HG02840 (cell line): ENCODE results near the gene TSEN34.

Experiments used
- ATAC-seq: cut with Tn5 transposase; IDR thresholded peaks from one replicate; pipeline ENCODE4 v1.9.1; 2021; ENCODE audit warnings: mild to moderate bottlenecking, moderate library complexity, moderate number of reproducible peaks; ENCODE audit not compliant: unreplicated experiment, low FRiP score

TSEN34 gene

DNA sequence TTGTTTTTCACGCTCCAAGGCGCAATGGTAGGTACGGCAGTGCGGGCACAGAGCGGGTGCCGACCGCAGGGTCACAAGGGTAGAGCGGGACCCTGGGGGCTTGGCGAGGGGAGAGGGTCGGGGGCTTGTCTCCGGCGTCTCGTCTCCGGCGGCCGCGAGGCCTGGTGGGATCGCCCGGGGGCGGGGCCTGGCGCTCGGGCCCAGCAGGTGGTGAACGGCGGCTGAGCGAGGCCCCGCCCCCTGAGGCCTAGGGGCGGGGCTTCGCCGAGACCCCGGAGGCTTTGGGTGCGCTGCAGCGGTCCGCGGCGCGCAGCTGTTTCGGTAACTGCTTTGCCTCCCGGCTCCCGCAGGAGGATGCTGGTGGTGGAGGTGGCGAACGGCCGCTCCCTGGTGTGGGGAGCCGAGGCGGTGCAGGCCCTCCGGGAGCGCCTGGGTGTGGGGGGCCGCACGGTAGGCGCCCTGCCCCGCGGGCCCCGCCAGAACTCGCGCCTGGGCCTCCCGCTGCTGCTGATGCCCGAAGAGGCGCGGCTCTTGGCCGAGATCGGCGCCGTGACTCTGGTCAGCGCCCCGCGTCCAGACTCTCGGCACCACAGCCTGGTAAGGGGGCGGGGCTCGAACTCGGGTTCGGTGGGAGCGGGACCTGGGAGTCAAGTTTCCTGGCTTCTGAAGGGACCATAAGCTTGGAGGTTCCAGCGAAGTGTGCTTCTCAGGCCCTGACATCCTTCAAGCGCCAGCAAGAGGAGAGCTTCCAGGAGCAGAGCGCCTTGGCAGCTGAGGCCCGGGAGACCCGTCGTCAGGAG lies at the start of gene TSEN34:
TSEN34 (plus strand) TSS at position 298 of the 800 bp plus-strand sequence; CDS start at position 355, 57 bp downstream.
- peak; percentile 16 for ATAC-seq

DNA sequence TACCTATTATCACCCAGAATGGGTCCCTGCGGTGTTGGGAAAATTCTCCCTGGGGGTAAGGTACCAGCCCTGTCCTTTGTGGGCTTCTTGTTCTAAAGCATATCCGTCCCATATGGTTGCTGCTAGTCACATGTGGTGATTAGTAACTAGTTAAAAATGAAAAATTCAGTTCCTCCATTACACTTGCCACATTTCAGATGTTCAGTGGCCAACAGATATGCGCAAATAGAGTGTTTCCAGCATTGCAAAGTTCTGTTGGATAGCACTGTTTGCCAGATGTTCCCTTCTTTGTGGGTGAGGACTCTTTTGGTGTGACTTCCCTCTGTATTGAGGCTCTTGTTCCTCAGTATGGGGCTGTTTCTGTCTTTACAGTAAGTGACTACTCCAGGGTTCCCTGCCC lies 49.8 kb upstream of the TSEN34 start:
- no peak for ATAC-seq

DNA sequence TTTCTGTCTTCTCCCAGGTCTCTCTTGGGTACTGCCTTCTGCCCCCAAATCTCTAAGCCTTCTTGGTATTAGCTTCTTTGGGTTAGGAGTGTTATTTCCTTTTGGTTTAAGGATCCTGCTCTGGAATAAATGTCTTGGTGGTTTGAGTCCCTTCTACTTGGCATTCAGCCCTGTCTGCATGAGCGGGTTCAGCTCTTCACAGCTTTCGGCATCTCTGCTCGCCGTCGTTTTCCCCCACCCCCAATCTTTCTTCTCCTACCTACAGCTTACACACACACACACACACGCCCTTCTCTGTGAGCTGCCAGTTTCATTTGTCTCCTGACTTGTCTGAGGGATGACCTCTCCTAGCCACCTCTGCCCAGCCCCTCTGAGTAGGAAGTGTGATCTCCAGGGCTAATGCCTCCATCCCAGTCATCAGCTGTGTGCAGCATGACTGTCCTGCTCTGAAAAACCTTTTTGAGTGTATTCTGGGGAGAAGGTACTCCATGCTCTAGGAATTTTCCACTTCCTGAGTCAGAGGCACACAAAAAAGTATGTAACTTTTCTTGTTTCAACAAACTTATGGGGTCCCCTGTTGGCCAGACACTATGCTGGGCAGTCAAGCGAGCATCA lies 48.8 kb upstream of the TSEN34 start:
- ATAC-seq = no peak

DNA sequence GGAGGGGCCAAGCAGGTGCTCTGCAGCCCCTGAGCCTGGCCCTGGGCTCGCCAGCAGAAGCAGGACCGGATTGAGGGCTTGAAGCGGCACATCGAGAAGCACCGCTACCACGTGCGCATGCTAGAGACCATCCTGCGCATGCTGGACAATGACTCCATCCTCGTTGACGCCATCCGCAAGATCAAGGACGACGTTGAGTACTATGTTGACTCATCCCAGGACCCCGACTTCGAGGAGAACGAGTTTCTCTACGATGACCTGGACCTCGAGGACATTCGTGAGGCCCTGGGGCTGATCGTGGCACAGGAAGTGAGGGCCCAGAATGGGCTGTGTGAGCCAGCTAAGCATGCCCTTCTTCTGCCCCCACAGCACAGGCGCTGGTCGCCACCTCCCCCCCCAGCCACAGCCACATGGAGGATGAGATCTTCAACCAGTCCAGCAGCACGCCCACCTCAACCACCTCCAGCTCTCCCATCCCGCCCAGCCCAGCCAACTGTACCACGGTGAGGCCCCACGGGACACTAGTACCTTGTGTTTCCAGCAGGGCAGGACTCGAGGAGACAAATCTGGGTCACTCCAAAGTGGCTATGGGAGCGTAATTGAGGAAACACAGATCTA lies 45.5 kb upstream of the TSEN34 start:
- no peak for ATAC-seq

DNA sequence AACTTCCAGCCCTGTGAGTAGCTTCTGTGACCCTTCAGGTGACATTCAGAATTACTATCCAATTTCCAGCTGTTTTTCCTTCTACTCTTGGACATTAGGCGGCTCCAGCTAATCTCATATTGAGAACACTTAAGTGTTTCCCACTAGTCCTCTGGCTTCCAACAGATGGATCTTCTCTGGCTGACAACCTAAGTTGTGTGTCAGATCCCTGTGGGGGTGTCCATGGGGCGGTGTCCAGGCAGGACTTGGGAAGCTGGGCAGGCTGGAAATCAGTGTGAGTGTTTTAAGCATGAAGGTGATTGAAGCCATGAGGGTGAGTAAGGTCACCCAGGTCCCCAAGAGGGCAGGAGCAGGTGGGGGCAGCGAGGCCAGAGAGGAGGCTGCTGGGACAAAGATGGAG lies 43.4 kb upstream of the TSEN34 start:
- ATAC-seq = no peak

DNA sequence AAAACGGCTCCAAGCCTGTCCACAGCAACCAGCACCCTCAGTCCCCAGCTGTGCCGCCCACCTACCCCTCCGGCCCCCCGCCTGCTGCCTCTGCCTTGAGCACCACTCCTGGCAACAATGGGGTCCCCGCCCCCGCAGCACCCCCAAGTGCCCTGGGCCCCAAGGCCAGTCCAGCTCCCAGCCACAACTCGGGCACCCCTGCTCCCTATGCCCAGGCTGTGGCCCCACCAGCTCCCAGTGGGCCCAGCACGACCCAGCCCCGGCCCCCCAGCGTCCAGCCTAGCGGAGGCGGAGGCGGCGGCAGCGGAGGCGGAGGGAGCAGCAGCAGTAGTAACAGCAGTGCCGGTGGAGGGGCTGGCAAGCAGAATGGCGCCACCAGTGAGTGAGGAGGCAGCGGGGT lies 43.0 kb upstream of the TSEN34 start:
- ATAC-seq = no peak

DNA sequence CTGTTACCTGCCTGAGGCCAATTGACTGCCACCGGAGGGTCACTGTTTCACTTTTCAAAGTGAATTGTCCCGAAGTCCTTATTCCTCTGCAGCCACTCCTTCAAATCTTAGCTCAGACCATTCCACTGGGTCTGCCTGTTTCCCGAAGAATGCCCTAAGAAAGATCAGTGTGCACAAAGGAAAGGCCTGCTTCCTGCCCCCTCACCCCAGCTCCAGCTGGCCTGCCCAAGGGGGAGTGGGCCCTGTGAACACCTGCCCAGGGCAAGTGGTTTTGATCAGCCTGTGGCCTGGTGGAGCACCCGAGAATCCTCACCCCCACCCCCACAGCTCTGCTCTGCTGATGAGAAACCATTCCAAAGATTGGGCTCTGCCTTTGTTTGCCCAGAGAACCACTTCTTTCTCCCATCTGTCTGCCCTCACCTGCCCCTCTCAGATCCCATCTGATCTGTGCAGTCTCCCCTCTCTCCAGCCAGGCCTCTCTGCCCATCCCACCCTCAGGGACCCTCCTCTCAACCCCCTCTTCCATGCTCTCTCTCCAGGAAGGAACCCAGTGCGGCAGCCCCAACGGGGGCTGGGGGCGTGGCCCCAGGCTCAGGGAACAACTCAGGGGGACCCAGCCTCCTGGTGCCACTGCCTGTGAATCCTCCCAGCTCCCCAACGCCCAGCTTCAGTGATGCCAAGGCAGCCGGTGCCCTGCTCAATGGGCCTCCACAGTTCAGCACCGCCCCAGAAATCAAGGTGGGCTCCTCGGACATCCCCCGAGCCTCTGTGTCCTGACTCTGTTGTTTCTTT lies 41.9 kb upstream of the TSEN34 start:
- ATAC-seq = no peak

DNA sequence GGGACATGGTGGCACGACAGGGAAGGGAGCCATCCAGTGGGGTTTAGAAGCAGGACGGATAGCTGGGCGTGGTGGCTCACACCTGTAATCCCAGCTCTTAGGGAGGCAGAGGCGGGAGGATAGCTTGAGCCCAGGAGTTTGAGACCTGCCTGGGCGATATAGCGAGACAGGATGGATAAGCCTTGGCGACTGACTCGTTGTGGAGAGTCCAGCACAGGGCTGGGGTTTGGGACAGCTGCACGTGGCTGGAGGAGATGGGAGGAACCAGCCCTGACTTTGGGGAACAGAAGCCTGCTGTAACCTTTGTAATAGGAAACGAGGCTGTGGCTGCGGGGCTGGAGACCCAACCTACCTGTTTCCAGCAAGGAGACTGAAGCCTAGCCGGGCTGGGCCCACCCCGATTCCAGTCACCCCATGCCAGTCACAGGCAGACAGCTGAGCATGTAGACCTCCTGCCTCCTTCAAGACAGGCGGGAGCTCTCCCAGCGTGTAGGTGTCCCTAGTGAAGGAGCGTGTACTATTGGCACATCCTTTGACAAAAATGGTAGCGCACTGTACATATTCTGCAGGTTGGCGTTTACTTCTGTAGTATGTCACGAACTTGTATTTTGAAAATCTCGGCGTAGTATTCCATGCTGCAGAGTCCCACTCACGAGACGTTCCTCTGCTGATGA lies 39.6 kb upstream of the TSEN34 start:
- ATAC-seq = no peak

DNA sequence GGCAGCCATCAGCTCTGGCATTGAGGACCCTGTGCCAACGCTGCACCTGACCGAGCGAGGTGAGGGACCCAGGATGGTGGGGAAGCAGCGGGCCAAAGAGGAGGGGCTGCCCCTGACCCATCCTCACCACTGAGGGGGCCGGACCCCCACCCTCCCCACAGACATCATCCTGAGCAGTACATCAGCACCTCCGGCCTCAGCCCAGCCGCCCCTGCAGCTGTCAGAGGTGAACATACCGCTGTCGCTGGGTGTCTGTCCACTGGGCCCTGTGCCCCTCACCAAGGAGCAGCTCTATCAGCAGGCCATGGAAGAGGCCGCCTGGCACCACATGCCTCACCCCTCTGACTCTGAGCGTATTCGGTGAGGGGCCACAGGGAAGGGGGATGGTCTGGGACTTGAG lies 38.8 kb upstream of the TSEN34 start:
- no peak for ATAC-seq

DNA sequence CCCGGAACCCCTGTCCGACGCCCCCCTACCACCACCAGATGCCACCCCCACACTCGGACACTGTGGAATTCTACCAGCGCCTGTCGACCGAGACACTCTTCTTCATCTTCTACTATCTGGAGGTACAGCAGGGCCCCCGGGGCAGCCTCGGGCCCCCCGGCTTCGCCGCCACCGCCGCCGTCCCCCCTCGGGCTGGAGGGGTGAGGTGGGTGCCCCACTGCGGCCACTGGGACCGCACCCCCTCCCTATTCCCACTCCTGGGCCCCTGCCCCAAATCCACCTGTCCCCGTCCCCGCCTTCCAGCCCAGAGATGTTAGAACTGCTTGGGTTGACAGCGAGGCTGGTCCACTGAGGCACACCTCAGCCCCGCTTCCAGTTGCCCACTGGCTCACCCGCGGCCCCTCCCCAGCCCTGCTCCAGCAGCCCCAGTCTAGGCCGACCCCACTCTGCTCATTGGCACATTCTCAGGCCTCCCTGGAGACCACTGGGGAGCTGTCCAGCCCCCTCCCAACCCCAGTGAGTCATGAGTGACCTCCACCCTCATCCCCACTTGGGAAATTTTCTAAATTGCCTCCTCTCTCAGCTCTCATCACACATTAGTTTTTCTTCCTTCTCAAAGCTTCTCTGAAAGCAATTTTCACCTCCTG lies 38.1 kb upstream of the TSEN34 start:
- ATAC-seq = no peak

DNA sequence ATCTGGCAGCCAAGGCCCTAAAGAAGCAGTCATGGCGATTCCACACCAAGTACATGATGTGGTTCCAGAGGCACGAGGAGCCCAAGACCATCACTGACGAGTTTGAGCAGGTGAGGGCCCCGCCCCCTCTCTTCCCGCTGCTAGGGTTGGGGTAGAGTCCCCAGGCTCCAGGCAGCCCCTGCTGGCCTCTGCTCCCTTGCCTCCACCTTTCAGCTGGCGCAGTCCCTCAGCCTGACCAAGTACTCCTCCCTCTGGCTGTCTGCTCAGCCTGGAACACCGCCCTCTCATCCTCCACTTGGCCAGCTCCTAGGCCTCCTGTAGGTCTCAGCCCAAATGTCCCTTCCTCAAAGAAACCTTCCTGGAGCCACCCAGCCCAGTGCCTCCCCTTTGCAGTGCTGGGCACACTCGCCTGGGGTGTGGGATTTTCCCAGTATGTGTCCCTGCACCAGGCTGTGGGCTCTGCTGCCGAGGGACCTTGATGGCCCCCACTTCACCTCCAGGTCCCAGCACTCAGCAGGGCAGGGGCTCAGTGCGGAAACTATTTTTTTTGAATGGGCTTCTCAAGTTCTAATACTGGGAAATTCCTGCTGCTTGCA lies 37.3 kb upstream of the TSEN34 start:
- ATAC-seq = no peak

DNA sequence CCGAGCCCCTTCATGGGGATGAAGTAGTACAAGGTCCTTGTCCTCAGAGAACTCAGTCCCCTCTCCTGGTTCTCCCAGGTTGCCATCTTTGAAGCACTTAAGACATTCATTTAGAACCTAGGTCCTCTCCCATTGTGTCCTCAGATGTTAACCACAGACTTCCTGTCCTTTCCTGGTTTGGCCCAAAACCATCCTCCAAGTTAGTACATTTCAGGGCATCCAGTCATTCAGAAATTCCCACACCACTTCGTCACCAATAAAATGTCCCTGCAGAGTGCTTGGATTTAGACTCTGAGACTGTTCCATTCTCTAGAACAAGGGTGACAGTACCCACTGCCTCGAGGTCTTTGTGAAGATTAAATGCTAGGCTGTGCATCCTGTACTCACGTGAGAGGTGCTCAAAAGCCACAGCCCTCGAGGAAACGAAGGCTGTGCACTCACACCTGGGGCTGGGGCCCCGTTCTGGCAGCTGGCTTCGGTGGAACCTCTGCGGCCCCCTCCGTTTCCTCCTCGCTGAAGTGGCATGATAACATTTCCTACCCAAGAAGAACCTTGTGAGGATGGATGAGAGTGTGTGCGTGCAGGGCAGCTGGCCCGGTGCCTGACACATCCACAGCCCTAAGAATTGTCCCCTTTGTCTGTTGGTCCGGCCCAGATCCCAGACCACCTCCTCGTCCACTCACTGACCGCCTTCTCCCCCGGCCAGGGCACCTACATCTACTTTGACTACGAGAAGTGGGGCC lies 36.3 kb upstream of the TSEN34 start:
- no peak for ATAC-seq

DNA sequence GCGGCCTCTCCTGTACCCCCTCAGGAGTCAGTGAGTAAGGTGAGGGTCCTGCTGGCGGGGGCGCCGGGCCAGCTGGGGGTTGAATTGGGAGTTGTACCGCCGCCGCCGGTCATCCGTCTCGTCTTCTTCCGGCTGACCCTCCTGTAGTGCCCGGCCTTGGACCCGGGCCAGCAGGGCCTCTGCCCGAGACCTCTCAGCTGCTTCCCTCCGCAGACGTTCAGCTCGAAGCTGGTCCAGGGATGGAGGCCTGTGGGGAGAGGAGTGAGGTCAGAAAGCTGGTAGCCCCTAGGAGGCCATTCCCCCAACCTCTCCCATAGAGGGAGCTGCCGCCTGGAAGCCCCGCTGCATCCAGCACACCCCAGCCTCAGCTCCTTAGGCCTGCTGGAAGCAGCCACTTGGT lies 35.4 kb upstream of the TSEN34 start:
- no peak for ATAC-seq

DNA sequence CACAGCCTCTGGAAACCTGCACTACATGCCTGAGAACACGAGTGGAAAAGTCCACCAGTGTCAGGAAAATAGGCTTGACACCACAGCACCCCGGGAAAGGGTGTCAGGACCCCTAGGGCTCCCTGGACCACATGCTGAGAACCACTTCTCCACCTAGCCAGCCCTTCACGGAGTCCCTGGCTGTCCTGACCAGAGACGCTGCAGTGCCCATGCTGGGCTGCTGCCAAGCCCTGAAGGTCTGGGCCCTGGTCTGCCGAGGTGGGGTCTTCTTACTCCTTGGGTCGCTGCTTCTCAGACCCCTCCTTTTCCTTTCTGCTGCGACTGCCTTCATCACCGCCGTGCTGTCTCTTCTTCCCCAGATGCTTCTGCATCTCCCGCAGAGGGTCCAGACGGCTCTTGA lies 34.6 kb upstream of the TSEN34 start:
- ATAC-seq = no peak

DNA sequence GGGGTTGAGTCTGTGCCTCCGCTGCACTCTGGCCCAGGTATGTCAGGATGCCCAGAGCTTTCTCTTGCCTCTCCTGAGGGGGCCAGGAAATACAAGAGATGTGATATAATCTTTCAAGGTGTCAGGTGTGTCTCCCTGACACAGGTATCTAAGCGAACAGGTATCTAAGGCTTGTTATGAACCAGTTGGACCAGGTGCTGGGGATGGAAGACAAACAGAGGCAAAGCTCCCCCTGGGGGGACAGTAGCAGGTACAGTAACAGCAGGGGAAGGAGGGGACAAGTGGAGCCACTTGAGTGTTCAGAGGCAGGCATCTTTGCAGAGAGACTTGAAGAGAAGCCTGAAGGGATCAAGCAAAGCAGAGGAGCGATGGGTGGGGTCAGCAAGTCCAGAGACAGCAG lies 34.2 kb upstream of the TSEN34 start:
- no peak for ATAC-seq

DNA sequence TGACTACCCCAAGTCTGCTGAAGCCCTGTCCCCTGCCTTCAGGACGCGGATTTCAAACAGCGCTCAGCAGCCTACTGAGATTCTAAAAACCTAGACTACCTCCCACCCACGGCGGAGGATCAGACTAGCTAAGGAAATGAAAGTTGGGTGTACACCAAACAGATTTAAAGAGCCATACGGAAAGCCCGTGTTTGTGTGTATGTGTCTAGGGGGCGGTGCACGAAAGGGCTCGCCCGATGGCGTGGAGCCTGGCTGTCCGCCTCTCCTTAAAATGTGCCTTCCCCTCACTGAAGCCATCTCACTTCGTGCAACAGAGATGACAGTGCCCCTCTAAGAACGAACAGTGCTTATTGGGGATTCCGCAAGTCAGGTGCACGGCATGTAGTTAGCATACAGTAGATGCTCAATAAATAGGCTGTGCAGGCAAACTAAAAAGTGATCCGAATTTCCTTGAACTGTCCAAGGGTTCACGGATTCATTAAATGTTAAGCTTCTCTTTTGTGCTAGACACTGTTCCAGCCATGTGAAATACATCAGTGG lies 32.2 kb upstream of the TSEN34 start:
- ATAC-seq = no peak

DNA sequence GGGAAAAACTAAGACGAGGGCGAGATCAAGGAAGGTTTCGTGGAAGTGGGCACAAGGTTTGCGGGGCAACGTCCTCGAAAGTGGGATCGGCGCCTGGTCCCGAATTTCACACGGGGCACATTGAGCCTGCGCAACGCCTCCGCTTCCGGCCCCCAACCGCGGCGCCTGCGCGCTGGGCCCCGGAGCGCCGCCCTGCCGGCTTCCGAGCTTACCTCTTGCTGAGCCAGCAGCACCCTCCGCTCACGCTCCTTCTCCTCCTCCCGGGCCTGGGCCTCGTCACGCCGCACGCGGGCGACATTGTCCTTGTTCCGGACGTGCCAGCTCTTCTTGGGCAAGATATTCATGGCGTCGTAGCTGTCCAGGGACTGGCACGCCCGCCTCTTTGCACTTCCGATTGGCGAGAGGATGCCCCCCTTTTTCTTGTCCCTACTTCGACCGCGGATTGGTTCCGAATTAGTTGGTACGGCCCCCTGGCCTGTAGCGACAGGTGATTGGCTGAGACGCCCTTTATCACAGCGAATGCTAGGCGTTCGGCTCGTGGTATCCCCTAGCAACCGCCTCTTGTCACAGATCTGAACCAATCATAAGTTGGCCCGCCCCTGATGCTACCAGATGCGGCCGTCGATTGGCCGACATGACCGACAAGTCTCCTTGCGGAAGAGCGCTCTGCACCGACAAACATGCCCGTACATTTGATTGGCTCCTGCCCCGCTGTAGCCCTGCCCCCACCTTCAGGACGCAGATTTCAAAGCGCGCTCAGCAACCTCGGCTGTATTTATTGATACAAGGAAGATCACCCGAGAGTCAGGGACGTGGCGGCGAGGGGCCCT lies 31.5 kb upstream of the TSEN34 start, which contains the start of gene LENG1:
LENG1 (minus strand) TSS at position 370 of the 830 bp plus-strand sequence; CDS start at position 344, 26 bp downstream.
- peak; percentile 94 for ATAC-seq
